B cell (primary cell): ENCODE measurements around the gene RAD54L2.

Experiments used
- EZH2 ChIP-seq: IDR thresholded peaks from 2 replicates; pipeline ENCODE4 v1.6.1; 2012; ENCODE audit warnings: borderline replicate concordance, low read depth, mild to moderate bottlenecking, moderate library complexity, low read length; ENCODE audit not compliant: insufficient read depth, poor library complexity, severe bottlenecking
- TF ChIP-seq, protein P1 (sequence below): fragments of 200-600 bp; IDR thresholded peaks from one replicate; pipeline ENCODE4 v1.8.0; 2022; ENCODE audit warnings: antibody characterized with exemption, mild to moderate bottlenecking

DNA sequence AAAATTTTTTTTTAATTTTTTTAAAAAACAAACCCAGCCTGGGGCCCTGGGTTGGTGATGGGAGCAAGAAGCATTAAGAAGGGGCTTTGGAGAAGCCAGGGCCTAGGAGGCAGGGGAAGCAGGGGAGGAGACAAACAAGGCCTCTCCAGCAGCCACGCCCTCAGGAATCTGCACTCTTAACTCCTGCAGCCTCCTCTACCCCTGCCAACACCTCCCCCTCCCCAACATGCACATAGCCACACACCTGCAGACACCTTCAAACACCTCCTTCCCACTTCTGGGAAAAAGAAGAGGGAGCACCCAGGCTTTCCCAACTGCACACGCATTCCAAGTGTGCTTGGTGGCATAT, 36.0 kb upstream of the RAD54L2 start:
- TF ChIP-seq, protein P1, sequence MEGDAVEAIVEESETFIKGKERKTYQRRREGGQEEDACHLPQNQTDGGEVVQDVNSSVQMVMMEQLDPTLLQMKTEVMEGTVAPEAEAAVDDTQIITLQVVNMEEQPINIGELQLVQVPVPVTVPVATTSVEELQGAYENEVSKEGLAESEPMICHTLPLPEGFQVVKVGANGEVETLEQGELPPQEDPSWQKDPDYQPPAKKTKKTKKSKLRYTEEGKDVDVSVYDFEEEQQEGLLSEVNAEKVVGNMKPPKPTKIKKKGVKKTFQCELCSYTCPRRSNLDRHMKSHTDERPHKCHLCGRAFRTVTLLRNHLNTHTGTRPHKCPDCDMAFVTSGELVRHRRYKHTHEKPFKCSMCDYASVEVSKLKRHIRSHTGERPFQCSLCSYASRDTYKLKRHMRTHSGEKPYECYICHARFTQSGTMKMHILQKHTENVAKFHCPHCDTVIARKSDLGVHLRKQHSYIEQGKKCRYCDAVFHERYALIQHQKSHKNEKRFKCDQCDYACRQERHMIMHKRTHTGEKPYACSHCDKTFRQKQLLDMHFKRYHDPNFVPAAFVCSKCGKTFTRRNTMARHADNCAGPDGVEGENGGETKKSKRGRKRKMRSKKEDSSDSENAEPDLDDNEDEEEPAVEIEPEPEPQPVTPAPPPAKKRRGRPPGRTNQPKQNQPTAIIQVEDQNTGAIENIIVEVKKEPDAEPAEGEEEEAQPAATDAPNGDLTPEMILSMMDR, result no peak
- no peak for TF ChIP-seq EZH2
